Fibroblast of villous mesenchyme (primary cell): ENCODE results near the gene ALKBH7. TPM values are rescaled to one million over a fixed set of nuclear protein-coding genes. Genes with fewer than 3 reads are reported as not detected.

Experiments used
- DNase-seq: peaks from one replicate; pipeline ENCODE4 v3.0.0-alpha.2; 2010; ENCODE audit warnings: low read depth
- H3K4me3 ChIP-seq: 2 replicates; pipeline ENCODE4 v1.5.1; 2011; ENCODE audit warnings: low read depth, mild to moderate bottlenecking, low read length
- CTCF ChIP-seq: IDR thresholded peaks from 2 replicates; pipeline ENCODE4 v1.5.1; 2012; ENCODE audit warnings: low read depth, mild to moderate bottlenecking, low read length; ENCODE audit not compliant: insufficient read depth
- total RNA-seq: library from RNA; depleted of rRNA; stranded (reverse); fragments of >200 nt; gene quantifications from 2 replicates; pipeline ENCODE4 v1.2.3, GENCODE V29; 2012

ALKBH7 gene
- total RNA-seq, 1 donor: 35.4 TPM

DNA sequence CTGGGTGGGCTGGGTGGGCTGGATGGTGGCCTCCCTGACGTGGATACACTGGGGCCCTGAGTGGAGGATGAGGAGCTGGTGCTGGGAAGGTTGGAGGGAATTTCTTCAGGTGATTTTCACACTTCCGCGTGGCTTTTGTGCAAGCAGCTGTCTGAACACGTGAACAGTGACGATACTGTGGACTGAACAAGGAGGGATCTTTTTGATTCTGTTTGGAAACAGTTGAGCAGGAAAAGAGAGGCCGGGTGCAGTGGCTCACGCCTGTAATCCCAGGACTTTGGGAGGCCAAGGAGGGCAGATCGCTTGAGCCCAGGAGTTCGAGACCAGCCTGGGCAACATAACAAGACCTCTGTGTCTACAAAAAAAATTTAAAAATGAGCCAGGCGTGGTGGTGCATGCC is 29.5 kb downstream of the ALKBH7 start:
- DNase-seq: no peak
- no peak for TF ChIP-seq CTCF
- H3K4me3 ChIP-seq: no peak overlapping the region

DNA sequence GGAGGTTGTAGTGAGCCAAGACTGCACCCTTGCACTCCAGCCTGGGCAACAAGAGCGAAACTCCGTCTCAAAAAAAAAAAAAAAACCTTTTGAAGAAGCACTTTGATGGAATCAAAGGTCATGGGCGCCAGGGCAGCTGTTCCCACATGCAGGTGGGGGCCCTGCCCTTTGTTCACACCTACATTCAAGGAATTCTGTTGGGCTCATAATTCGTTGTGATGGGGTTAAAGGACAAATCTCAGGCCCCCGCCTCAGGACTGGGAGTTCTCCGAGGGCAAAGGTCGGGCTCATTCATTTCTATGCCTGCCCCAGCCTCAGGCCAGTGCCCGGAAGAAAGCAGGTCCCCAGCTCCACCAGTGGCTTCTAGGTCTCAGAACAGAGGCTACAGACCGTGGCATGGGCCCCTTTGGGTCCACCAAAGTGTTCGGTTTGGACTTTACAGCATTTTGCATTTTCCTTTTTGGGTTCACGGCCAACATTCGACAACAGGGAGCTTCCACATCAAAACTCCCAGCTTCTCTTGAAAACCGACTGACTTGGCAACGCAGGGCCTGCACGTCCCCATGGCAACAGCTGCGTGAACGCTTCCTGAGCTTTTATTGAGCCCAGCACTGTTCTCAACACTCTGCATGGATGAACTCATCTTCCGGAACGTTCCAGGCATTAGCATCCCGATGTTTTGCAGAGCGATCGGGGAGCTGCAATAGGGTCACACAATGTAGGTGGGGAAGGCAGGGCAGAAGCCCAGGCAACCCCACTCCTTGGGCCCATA is 30.4 kb downstream of the ALKBH7 start:
- no peak for TF ChIP-seq CTCF
- DNase-seq: peak; percentile 63
- no peak overlapping the region for H3K4me3 ChIP-seq

GRCh38 chr19:6406401-6406800 is 33.8 kb downstream of the ALKBH7 start:
- TF ChIP-seq CTCF: no peak
- H3K4me3 ChIP-seq: no peak overlapping the region
- no peak for DNase-seq

- TF ChIP-seq CTCF: no peak
- H3K4me3 ChIP-seq: no peak overlapping the region
- DNase-seq: no peak
Observed at GRCh38 chr19:6409346-6409745, 36.8 kb downstream of the ALKBH7 start.

GRCh38 chr19:6412061-6412446 is 39.5 kb downstream of the ALKBH7 start:
- TF ChIP-seq CTCF: no peak
- no peak for DNase-seq
- H3K4me3 ChIP-seq: no peak overlapping the region

- TF ChIP-seq CTCF: peak; percentile 70
- DNase-seq: no peak
Observed at GRCh38 chr19:6412447-6413091, 40.0 kb downstream of the ALKBH7 start.

More at GRCh38 chr19:6412447-6413091, 40.0 kb downstream of the ALKBH7 start:
- H3K4me3 ChIP-seq: no peak overlapping the region
